ENCODE results near the gene DOK7.

DOK7 gene

DNA sequence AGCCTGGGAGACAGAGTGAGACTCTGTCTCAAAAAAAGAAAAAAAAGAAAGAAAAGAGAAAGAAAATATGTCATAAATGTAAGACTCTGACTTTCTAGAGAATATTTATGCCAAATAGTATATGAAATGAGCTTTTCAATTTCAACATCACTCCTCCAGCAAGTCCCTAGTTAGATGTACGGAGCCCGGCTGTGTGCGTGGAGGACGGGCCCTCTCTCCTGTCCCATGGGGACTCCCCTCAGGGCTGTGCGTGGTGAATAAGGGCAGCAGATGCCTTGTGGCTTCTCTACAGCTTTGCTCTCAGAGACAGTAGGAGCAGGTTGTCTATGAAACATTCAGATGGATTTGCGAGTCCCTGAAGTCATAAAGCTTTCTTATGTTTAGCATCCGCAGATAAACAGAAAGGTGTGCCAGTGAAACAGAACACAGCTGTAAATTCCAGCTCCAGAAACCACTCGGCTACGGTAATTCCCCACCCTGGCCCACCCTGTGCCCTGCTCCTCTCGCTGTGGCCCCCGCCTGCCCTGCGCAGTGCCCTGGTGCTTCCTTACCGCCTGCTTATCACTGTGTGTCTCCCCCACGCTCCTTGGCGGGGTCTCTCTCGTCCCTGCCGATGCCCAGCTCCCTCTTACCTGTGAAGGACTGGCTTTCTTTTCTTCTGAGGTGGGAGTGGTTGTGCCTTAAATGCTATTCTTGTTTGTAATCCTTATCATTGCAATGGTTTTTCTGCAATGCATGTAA is 35.2 kb upstream of the DOK7 start:
- DNase-seq = no peak

DNA sequence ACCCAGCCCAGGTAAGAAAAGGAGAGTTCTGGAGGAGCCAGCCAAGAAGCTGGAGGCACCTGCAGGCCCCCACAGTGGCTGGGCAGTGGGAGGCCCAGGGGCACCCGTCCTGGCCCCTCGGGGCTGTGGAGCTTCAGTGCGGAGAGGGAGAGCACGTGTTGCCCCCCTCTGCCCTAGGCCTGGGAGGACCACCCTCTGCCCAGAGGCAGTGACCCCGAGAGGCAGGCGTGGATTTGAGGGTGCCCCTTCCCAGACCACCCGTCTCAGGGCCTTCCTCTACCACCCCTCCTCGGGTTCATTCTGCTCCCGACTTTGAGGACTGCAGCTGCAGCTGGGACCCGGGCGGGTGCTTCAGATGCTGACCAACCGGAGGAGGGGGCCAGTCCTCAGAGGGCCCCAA is 33.5 kb upstream of the DOK7 start:
- DNase-seq = no peak

- DNase-seq = no peak
Measured at GRCh38 chr4:3430524-3430923, 32.6 kb upstream of the DOK7 start.

DNA sequence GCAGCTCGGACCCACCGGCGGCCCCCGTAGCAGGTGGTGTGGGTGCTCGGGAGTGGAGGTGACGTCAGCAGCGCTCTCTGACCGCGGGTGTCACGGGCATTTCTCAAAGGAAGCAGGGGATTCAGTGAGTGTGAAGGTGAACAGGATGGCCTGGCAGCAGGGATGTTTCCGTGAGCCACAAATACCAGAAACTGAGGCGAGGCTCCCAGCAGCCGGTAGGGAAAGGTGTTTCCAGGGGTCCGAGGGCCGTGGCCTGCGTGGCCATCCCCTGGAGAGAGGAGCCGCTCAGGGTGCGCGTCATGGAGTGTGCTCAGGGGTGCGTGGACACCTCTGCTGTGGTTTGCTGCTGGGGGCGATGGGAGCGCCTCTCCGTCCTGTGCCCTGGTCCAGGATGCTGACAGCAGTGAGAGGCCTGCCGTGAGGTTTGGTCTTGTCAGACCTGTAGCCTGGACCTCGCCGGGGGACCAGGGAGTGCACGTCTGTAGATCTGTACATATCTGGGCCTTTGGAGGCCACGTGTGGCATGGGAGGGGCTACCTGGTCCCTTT is 31.6 kb upstream of the DOK7 start:
- DNase-seq = no peak

DNA sequence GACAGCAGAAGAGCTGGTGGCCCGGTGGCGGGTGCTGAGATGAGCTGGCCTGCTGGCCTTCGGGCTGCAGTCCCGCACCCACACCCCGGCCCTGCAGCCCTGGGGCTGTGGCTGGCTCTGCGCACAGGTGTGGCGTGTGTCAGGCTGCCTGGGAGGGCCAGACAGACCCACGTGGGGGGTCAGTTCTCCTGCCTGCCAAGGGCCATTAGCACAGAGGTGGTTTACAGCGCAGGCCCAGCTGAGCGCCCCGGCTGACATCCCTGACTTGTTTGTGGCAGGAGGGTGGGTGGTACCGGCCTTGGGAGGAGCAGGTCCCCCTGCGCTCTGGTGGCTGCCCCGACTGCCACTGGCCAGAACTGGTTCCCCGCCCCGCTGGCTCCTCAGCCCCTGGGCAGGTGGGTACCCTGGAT is 30.7 kb upstream of the DOK7 start:
- no peak for DNase-seq

- DNase-seq = no peak
Measured at GRCh38 chr4:3433138-3433869, 29.8 kb upstream of the DOK7 start.

GRCh38 chr4:3434881-3435685 is 28.0 kb upstream of the DOK7 start:
- no peak for DNase-seq

- DNase-seq = no peak
Measured at GRCh38 chr4:3435686-3435956, 27.5 kb upstream of the DOK7 start.

DNA sequence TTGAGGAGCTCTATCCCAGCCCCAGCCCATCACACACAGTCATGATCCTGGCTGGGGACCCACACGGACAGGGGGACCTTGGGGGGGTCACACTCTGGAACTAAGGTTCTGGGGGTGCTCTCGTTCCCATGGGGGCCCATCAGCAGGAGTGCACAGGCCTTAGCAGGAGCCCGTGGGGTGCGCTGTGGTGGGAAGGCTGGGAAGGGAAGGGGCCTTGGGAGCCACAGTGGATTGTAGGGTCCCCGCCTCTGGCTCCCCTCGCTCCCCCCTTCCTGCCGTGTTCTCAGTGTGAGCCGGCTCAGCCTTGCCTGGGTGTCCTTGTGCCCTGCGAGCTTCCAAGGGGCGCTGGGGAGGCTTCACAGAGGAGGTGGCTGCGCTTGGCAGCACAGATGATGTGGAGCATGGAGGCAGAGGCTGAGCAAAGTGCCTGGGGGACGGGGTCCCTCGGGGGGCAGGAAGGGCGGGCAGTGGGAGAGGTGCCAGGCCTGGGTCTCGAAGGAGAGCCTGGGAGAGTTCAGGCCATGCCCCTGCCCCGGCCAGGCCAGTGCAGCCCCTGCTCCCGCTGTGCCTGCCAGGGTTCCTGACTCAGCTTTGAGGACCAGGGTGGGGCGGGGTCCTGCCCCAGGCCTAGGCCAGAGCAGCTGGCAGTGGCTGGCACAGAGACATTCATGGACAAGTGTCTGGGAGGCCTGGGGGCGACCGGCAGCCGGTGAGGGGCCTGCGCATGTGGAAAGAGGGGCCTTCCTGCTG is 26.9 kb upstream of the DOK7 start:
- DNase-seq = no peak

- peak; percentile 24 to 65 (median 36) for DNase-seq
Measured at GRCh38 chr4:3436798-3437581, 26.1 kb upstream of the DOK7 start.

DNA sequence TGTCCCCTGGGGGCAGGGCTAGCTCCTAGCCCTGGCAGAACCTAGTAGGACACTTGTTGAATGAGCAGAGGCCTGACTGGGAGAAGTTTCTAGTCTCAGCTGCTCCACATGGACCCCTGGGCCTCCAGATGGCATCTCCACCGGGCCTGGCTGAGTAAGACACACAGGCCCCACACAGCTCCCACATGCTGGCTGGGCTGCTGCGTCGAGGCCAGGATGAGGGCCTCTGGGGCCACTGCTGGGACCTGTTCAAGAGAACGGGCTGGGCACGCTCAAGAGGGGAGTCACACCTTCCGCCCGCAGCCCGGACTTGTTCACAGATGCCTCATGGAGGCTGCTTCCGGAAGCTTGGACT is 25.5 kb upstream of the DOK7 start:
- DNase-seq = no peak

DNA sequence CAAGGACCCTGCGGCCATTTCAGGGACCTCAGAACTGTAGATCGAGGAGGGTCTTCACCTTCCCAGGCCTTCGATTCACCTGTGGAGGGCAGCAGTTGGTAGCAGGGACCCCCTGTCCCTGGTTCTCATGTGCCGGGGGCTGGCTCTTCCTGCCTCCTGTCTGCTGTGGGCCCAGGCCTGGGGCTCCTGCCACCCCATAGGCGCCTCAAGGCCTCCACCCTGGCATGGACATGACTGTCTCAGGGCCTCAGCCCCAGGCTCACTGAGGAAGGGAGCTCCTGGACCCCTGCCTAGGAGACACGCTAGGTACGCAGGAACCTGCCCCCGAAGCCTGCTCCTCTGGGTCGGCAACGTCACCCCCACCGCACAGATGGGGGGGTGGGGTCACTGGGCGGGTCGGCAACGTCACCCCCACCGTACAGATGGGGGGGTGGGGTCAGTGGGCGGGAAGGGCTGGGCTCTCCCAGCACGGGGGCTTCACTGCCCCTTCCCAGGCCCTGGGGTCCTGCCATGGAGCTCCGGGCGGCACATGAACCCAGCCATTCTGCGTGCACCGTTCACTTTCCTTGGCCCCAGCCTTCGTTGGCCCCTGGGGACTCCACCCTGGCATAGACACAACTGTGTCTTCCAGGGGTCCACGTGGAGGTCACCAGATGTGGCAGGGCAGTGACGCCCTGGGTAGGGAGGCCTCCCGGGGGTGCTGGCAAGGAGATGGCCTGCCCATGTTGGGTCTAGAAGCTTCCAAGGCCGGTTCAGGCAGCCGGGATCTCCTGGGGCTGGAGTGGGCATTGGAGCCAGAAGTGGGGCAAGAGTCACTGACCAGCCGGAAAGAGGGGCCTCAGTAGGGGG is 24.9 kb upstream of the DOK7 start:
- no peak for DNase-seq

- no peak for DNase-seq
Measured at GRCh38 chr4:3438847-3439180, 24.3 kb upstream of the DOK7 start.

DNA sequence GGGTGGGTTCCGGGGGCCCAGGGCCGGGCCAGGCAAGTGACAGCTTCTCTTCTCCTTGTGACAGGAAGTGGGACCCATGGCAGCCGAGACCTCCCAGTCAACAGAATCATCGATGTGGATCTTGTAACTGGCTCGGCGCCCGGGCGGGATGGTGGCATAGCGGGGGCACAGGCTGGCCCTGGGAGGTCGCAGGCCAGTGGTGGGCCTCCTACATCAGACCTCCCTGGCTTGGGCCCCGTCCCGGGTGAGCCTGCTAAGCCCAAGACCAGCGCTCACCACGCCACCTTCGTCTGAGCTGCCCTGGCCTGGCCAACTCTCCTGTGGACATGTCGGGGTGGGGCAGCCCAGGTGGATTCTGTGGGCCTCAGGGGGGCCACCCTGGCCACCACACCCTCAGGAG is 23.7 kb upstream of the DOK7 start:
- no peak for DNase-seq

- no peak for DNase-seq
Measured at GRCh38 chr4:3440011-3440410, 23.1 kb upstream of the DOK7 start.

- peak; percentile 72 to 81 (median 75) for DNase-seq
Measured at GRCh38 chr4:3440979-3441500, 22.1 kb upstream of the DOK7 start.

DNA sequence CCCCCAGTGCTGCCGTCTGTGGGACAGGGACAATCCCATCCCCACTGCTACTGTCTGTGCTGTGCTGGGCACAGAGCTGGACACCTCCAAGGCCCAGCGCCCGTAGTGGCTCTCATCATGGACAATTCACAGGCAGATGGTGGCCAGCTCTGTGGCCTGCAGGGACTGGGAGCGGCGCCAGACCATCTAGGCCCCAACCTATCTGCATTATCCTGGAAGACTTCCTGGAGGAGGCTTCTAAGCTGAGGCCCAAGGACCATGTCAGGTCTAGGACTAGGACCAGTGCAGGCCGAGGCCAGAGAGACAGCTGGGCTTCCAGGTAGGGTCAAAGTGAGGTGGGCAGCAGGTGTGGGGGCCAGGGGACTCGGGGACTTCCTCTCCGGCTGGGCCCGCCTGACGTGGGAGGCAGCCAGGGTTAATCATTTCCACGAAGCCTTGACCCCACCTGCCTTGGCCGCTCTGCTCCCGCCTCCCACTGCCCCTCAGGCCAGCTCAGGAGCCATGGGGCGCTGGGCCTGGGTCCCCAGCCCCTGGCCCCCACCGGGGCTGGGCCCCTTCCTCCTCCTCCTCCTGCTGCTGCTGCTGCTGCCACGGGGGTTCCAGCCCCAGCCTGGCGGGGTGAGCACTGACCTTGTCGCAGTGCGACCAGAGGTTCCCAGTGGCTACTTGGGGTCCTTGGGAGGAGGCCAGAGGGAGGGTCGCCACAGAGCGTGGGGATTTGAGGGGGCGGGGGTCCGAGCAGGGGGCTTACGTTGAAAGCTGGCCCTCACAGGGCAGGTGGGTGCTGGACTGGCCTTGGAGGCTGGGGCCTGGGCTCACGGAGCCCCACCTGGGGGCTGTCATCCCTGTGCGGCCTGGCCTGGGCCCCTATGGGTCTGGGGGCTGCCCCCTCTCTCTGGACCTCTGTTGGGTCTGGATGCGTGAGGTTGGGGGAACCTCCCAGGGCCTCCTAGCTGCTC is 21.3 kb upstream of the DOK7 start, which contains the start of gene HGFAC:
Gene HGFAC, plus strand, starts transcription at position 468 of the 959 bp plus-strand sequence. Its CDS starts 34 bp downstream, at position 502.
- no peak for DNase-seq

GRCh38 chr4:3442460-3442958 is 20.6 kb upstream of the DOK7 start:
- DNase-seq = no peak

DNA sequence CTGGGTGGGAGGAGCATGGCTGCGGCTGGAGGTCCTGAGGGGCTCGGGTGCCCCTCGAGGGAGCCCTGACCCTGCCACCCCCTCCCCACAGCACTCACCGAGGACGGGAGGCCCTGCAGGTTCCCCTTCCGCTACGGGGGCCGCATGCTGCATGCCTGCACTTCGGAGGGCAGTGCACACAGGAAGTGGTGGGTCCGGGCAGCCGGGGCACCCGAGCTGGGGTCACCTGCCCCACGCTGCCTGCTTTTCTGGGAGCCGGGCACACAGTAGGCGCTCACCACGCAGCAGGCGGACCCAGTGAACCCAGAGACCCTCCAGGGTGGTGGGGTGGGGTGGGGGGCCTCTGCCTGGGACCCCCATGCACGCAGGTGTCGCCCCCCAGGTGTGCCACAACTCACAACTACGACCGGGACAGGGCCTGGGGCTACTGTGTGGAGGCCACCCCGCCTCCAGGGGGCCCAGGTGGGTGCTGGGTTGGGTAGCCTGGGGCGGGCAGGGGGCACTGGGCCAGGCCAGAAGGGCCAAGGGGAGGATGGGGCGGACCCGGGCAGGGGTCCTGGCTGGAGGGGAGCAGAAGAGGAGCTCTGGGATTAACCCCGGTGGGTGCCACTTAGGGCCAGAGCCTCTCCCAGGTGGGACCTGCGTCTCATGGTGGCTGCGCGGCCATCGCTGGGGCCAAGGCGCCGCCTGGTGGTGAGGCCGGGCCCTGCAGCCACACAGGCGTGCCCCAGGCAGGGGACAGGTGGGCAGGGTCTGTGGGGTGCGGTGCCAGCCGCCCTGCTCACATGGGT is 20.0 kb upstream of the DOK7 start:
- peak; percentile 47 to 78 (median 69) for DNase-seq

Measured in suppressor macrophage treated with lipopolysaccharide for 1 hour (primary cell).